NOMO-1 treated with DMSO at 0.1 percent for 48 hours (cell line): ENCODE measurements around the gene NCKAP5.

Experiments
- DNase-seq: peaks from one replicate; lab custom pipeline; 2025; ENCODE audit not compliant: unreplicated experiment; lab: John Stamatoyannopoulos, UW

Gene NCKAP5

GRCh38 chr2:132915812-132916549 lies 652.3 kb downstream of the NCKAP5 start:
- no peak for DNase-seq

- no peak for DNase-seq
These were observed 656.2 kb downstream of the NCKAP5 start for GRCh38 chr2:132911726-132912724.

- DNase-seq, result no peak
These were observed 657.8 kb downstream of the NCKAP5 start for GRCh38 chr2:132910432-132910831.

GRCh38 chr2:132909427-132909826 lies 658.8 kb downstream of the NCKAP5 start:
- DNase-seq, result no peak

- no peak for DNase-seq
These were observed 664.0 kb downstream of the NCKAP5 start for GRCh38 chr2:132904142-132904842.

GRCh38 chr2:132902626-132903025 lies 665.6 kb downstream of the NCKAP5 start:
- no peak for DNase-seq

- no peak for DNase-seq
These were observed 666.6 kb downstream of the NCKAP5 start for GRCh38 chr2:132901661-132902060.

GRCh38 chr2:132897111-132897510 lies 671.2 kb downstream of the NCKAP5 start:
- no peak for DNase-seq

- no peak for DNase-seq
These were observed 672.2 kb downstream of the NCKAP5 start for GRCh38 chr2:132896073-132896472.

GRCh38 chr2:132891498-132891897 lies 676.8 kb downstream of the NCKAP5 start:
- no peak for DNase-seq

GRCh38 chr2:132886574-132886973 lies 681.7 kb downstream of the NCKAP5 start:
- no peak for DNase-seq

GRCh38 chr2:132884705-132885104 lies 683.6 kb downstream of the NCKAP5 start:
- no peak for DNase-seq

- DNase-seq, result no peak
These were observed 684.0 kb downstream of the NCKAP5 start for GRCh38 chr2:132884292-132884691.

GRCh38 chr2:132883430-132883829 lies 684.8 kb downstream of the NCKAP5 start:
- DNase-seq, result no peak

GRCh38 chr2:132881546-132881945 lies 686.7 kb downstream of the NCKAP5 start:
- DNase-seq, result no peak

- no peak for DNase-seq
These were observed 690.3 kb downstream of the NCKAP5 start for GRCh38 chr2:132877923-132878322.

GRCh38 chr2:132876745-132877391 lies 691.4 kb downstream of the NCKAP5 start:
- DNase-seq, result no peak

- no peak for DNase-seq
These were observed 693.1 kb downstream of the NCKAP5 start for GRCh38 chr2:132875193-132875592.

- DNase-seq, result no peak
These were observed 694.5 kb downstream of the NCKAP5 start for GRCh38 chr2:132873738-132874137.

GRCh38 chr2:132871831-132872230 lies 696.4 kb downstream of the NCKAP5 start:
- no peak for DNase-seq

GRCh38 chr2:132863961-132864360 lies 704.3 kb downstream of the NCKAP5 start:
- DNase-seq, result no peak
